GM18502 (cell line): ENCODE measurements around the gene ANXA7.
A peak's percentile ranks its signal among the peaks of the same experiment; 100 is the strongest.

Experiments
- ATAC-seq: cut with Tn5 transposase; IDR thresholded peaks from one replicate; pipeline ENCODE4 v1.9.1; 2021; ENCODE audit warnings: mild to moderate bottlenecking; ENCODE audit not compliant: unreplicated experiment, poor library complexity

Gene ANXA7

DNA sequence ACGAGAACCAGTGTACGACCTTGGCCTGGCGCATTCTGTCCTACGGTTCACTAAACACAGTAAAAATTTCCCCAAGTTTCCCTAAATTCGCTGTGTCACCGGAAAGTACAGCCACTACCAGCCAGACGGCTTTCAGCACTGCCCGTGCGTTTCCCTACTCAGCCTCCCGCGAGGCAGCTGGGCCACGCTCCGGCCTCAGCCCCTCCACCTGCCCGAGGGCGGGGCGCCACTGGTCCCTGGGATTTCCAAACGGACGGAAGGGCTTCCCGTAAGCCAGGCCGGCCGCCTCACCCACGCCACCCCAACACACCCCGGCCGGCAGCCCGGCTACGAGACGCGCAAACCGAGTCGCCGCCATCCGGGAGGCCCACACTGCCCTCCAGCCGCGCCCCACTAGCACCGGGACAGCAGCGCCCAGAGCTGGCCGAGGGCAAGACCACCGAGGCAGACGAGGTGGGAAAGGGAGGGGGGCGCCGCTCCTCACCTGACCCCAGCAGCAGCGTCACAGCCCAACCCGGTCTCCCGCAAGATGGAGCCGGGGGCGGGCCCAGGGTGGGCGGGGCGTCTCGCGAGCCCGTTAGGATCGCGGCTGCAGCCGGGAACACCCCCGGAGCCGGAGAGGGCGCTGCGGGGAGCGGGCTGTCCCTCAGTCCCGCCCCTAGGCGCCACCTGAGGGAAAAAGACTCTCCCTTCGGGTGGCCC is at the start of gene ANXA7:
ANXA7 (minus strand) TSS at position 531 of the 702 bp plus-strand sequence. CDS start 13,202 bp downstream, outside the sequence.
- peak; percentile 93 for ATAC-seq

DNA sequence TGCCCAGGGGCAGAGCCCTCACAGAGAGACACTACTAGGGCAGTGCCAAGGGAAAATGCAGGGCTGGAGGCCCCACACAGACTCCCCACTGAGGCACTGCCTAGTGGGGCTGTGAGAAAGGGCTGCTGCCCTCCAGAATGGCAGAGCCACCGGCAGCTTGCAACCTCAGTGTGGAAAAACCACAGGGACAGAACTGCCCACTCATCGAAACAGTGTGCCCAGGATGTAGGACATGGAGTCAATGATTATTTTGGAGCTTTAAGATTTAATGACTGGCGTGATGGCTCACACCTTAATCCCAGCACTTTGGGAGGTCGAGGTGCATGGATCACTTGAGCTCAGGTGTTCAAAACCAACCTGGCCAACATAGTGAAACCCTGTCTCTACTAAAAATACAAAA is 47.0 kb upstream of the ANXA7 start:
- no peak for ATAC-seq

DNA sequence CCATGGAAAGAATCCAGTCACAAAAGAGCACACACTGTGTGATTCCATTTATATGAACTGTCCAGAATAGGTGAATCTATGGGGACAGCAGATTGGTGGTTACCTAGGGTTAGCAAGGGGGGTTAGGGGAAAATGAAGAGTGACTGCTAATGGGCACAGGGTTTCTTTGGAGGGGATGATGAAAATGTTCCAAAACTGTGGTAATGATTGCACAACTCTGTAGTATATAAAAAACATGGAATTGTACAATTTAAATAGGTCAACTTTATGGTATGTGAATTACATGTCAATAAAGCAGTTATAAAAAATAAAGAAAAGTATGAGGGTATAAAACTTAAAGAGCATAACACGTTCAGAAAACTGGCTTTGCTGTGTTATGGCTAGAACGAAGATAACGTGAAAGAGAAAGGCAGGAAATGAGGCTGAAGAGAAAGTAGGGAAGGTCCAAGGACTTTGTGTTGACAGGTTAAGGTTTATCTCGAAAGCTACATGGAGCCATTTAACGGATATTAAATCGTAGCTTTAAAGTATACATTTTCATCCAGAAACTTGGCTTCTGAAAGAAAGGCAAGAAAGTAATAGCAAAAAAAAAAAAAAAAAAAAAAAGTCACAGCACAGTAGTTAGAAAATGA is 45.9 kb upstream of the ANXA7 start:
- ATAC-seq = no peak

DNA sequence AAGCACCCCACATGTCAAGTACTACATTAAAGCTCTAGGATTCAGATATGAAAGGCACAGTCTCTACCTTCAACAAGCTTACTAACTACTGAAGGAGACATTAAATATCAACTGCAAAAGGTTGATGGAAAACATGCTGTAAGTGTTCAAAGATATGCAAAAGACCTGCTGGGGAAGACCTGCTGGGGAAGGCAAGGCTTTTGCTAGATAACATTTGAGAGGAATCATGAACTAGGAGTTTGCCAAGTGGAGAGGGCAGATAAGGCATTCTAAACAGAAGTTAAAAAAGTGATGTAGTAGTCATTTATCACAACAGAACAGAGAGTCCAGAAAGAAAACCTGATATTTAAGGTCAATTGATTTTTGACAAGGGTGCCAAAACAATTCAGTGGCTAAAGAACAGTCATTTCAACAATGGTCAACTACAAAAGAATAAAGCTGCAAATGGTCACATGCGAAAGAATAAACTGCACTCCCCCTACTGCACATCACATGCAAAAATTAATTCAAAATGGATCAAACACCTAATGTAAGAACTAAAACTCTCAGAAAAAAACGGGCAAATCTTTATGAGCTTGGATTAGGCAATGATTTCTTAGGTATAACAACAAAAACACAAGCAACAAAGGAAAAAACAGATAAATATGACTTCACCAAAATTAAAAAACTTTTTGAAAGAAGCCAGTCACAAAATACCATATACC is 42.5 kb upstream of the ANXA7 start:
- ATAC-seq = no peak

DNA sequence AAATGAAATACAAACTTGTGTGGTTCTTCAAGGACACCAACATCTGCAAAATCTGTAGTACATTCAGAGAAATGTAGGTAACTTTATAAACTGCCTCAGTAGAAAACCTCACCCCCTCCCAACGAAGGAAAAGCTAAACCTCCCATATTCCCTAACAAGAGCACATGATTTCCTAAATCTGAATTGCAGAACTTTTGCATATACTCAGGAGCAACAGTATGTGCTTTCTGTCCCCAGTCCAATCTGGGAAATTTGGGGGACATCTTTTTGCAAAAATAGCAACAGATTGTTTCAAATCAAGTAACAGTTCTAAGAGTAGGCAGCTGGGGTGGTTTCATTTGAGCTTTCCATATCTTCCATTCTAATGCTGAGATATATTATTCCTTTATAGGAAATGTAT is 35.3 kb upstream of the ANXA7 start:
- no peak for ATAC-seq

DNA sequence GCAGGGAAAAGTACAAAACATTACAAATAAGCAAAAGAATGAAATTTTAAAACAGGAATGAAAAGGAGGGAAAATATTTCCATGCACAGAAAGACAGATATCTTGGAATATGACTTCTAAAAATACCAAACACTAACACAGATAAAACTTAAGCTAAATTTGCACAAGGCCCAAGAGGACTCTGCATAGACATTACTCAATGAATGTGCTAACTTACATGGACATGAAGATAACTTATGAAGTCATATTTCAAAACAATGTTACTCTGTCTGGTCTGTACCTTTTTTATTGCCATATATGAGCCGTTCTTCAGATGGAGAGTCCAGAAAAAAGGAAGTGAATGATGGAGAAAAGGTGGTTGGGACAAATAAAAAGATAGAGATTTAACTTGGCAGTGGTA is 34.5 kb upstream of the ANXA7 start:
- ATAC-seq = no peak

DNA sequence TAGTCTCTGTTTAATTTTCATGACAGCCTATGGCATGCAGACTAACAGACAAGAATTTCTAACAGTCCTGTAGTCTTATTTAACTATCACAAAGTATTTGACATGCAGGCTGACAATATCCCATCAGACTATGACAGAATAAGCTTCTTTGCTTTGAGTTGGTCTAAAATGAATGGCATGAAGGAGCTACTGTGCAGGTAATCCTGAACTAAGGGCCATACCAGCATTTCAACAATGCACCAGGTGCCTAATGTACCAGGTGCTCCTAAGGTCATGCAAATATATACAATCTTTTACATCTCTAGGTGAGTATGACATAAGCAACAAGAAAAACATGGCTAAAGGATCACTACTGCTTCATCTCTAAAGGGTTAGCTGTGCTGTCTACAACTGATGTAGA is 33.1 kb upstream of the ANXA7 start:
- no peak for ATAC-seq

DNA sequence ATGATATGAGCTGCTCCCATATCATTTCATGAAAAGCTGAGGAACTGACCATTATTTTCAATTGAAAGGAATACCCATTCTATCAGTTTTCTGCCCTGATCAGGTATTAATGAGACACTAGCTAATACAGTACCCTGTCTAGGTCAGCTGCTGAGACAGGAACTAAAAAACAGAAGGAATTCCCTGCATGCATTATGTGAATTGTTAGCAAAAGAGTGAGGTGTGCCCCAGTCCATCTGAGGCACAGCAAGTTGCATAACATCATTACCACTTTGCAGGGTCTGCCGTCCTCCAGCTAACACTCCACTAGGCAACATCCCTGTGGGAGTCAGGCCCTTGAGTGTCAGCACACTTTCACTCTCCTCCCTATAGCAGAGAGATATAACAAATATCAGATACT is 30.6 kb upstream of the ANXA7 start:
- no peak for ATAC-seq

DNA sequence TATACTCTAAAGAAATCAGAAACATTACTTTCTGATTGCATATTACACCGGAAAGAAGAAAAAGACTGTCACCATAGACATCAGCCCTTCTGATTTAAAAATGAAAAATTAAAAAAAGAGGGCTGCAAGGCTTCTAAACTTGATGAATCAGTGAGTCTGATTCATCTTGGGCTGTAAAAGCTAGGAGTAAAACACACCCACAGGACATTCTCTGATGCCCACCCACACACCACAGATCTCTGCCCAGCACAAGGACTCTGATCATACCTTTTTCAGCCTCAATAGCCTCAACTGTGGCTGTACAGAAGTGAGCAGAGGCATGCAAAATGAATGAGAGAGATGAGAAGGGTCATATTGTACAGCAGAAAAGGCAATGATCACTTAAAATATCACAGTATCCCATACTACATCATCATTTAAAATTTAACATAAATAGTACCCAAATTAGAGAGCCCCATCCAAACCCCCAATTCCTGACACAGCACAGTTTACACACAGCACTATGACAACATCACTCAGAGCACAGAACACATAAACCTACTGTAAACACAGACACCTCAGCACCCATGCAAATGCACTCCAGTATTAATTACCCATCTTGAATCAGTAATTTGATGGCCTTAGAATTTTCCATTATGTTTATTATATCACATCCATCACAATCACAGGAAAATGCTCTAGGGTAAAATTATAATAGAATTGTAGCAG is 25.9 kb upstream of the ANXA7 start:
- ATAC-seq = no peak

DNA sequence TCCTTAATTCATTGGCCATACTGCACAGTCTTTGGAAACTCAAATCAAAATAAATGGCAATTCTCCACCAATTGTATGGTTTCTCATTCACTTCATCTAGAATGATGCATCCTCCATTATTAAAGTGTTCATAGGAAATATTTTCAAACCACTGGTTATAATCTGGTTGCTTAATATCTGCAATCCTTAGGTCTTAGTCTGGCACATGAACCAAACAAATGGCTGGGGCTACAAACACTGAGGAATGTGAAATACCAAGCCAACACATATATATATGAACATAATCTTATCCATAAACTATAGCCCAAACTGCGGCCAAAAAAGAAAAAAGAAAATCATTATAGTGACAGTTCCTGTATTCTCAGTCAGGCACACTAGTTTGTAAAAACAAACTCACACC is 25.2 kb upstream of the ANXA7 start:
- no peak for ATAC-seq

DNA sequence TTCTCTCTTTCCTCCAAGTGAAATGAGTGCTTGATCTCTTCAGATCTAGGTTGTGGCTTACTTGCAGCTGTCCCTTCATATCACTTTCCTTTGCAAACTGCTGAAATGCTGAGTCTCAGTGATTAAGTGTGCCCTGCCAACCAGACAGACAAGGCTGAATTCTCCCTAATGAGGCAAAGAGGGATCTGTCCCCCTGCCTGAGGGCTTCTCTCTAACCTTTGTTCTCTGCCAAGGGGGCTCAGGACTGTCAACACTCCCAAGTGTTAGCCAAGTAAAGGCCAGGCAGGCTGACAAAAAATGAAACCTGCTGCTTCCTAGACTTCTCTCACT is 19.6 kb upstream of the ANXA7 start, which contains the start of gene MSS51:
MSS51 (minus strand) TSS at position 24 of the 330 bp plus-strand sequence. CDS start 5,277 bp downstream, outside the sequence.
- no peak for ATAC-seq

DNA sequence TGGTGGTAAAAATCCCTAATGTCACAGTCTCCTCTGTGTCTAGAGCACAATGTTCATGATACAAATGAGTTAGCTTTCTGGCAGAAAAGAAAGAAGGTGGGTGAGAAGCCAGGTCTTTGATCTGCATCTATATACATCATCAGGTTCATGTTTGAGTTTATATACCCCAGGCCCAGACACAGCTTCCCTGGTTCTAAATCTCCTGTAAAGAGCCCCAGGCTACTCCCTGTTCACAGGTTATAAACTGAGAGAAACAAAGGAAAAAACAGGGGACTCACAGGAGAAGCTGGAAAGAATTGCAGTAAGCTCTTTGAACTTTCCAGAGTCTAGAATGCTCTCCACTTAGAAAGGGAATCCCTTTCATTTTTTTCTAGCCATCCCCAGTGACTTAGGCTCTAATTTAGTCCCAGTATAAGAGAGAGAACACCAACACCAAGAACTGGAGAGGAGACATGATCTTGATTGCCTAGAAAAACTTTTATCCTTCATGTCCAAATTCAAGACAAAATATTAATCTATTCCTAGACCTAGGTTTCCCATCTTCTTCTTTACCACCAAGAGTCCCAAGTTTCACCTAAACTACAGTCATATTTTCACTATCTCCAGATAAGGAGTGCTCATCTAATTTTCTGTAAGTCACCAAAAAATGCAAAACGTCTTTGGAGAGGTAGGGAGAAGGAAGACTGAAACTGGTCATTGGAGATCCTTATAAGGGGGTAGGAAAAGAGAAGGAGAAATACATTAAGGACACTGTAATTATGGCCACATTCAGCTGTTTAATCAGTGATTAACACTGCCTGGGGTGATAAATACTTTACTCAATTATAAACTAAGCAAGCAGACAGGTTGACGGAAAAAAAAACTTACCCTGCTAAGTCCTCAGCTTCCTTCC is 19.0 kb upstream of the ANXA7 start:
- ATAC-seq = no peak

DNA sequence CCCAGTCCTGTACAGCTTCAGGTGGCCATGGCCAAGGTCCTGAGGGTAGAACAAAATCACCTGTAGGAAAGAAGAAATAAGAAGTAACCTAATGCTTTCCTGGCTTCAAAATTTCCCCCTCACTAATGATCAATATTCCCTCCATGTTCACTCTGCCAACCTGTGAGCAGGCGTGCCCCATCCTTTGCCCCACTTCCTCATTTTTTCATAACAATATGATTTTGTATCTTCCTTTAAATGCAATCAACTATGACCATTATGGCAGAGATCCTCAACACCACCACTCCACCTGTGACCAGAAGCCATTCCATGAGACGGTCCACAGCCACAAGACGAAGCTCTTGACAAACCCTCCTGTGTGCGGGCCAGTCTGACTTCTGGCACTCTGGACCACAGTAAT is 12.5 kb upstream of the ANXA7 start:
- no peak for ATAC-seq

DNA sequence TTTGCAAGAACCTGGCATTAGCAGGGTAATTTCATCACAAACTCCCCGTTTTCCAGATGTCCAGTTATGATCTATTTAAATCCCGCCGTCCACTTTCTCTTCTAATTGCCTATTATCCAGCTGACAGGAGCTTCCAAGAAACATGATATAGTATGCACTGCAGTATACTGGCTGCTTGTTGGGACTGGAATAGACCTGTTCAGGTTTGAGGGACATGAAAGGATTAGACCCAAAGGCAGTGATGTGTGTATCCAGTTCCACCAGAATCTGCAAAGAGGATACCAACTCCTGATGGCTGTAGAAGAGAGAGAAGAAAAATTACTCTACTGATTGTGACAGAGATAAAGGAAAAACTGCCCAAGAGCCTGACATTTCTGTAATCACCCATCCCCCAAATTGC is 10.6 kb upstream of the ANXA7 start:
- ATAC-seq = no peak

DNA sequence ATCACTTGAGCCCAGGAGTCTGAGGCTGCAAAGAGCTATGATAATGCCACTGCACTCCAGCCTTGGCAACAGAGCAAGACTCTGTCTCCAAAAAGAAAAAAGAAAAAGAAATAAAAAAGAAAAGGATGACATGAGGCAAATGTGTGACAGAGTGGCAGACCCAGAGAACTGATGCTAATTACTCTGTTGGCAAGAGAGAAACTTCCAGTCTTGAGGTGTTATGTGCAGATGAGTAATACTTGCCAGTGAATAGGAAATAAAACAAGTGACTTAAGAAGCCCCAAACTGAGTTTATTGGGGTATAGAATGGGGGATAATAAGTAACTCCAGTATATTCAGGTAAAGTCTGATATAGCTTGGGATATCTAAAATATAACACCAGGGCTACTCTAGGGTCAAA is 9.5 kb upstream of the ANXA7 start:
- ATAC-seq = no peak

DNA sequence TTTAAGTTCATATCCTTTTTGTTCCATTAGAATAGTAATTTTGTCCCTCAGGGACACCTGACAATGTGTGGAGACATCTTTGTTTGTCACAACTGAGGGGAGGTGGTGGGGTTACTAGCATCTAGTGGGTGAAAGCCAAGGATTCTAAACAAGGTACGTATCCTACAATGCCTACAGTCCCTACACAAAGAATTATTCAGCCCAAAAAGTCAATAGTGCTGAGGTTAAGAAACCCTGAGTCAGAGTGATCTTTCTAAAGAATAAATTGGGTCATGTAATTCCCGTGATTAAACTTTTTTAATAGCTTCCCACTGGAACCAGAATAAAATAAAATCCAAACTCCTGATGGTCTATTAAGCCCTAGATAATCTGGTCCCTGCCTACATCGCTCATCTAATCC is 2.7 kb upstream of the ANXA7 start:
- no peak for ATAC-seq

DNA sequence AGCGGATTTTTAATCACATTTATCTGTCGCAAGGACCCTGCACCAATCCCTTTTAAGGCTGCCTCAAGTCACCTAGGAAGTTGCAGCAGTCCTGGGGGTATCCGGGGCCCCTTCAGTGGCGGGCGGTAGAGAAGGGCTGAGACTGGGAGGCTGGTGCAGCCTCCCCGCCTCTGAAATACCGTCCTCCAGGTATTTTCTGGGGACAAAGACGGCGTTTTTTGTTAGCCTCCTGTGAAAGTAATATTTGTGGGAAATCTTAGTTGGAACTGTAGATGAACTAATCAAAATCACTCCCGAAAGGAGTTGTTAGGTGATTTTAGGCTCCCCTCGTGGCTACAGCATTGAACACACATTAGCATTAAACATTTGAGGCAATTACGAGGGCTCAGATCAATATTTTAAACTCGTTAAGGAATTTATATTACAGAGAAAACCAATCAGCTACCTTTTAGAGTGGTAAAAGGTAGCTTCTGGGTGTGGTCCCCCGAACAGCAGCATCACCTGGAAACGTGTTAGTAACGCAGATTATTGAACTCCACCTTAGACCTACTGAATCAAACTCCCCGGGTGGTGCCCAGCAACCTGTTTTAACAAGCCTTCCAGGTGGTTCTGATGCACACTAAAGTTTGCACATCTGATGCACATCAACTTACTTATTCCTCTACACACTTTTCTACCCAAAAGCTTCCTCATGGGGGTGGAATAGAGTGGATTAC is 530 bp upstream of the ANXA7 start:
- ATAC-seq = peak; percentile 35

DNA sequence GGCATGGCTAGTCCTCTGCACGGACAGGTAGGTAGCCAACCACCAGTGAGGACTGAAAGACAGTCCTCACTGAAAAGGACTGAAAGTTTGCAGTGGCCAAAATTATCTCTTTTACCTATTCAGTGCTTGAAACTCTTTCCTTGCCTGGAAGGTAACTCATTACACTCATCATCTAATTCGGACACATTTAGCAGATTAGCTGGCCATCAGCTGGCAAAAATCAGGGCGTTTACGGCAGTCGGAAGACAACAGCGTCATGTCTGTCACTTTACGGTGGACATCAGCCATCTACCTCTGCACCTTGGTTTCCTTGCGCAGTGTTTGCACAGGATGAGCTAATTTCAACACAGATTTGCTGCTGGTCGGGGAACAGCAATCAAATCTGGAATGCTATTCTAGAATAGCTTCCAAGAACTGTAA is 740 bp downstream of the ANXA7 start:
- peak; percentile 35 for ATAC-seq

DNA sequence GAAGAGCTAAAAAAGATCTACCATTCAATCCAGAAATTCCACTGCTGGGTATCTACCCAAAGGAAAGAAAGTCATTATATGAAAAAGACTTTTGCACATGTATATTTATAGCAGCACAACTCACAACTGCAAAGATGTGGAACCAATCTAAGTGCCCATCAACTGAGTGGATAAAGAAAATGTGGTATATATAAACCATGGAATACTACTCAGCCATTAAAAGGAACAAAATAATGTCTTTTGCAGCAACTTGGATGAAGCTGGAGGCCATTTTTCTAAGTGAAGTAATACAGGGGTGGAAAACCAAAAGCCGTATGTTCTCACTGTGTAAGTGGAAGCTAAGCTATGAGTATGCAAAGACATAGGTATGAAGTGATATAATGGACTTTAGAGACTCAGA is 3.0 kb downstream of the ANXA7 start:
- no peak for ATAC-seq
